GM19324 (cell line): ENCODE data around the gene SEMA4B.

ENCODE experiments used
- ATAC-seq: cut with Tn5 transposase; IDR thresholded peaks from one replicate; pipeline ENCODE4 v1.9.1; 2021; ENCODE audit warnings: mild to moderate bottlenecking, moderate library complexity; ENCODE audit not compliant: unreplicated experiment, low FRiP score

SEMA4B gene

GRCh38 chr15:90223441-90224165, 22.5 kb downstream of the SEMA4B start:
- ATAC-seq, result no peak

DNA sequence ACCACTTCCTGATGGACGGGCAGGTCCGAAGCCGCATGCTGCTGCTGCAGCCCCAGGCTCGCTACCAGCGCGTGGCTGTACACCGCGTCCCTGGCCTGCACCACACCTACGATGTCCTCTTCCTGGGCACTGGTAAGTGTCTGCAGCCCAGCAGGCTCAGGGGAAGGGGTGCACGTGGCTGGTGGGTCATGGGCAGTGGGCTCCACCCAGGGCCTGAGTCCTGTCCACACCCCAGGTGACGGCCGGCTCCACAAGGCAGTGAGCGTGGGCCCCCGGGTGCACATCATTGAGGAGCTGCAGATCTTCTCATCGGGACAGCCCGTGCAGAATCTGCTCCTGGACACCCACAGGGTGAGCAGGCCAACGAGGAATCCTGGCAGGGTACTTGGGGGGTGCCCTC, 23.9 kb downstream of the SEMA4B start:
- no peak for ATAC-seq

GRCh38 chr15:90225504-90226234, 24.5 kb downstream of the SEMA4B start:
- ATAC-seq, result no peak

- ATAC-seq, result no peak
Measured at GRCh38 chr15:90227336-90227735, 26.2 kb downstream of the SEMA4B start.

- ATAC-seq, result no peak
Measured at GRCh38 chr15:90227816-90228772, 27.0 kb downstream of the SEMA4B start.

DNA sequence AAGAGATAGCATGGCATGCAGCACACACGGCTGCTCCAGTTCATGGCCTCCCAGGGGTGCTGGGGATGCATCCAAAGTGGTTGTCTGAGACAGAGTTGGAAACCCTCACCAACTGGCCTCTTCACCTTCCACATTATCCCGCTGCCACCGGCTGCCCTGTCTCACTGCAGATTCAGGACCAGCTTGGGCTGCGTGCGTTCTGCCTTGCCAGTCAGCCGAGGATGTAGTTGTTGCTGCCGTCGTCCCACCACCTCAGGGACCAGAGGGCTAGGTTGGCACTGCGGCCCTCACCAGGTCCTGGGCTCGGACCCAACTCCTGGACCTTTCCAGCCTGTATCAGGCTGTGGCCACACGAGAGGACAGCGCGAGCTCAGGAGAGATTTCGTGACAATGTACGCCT, 27.8 kb downstream of the SEMA4B start:
- ATAC-seq, result no peak

- ATAC-seq, result no peak
Measured at GRCh38 chr15:90230071-90230494, 29.0 kb downstream of the SEMA4B start.

- no peak for ATAC-seq
Measured at GRCh38 chr15:90230610-90231009, 29.5 kb downstream of the SEMA4B start.

- no peak for ATAC-seq
Measured at GRCh38 chr15:90231028-90232017, 30.2 kb downstream of the SEMA4B start.

DNA sequence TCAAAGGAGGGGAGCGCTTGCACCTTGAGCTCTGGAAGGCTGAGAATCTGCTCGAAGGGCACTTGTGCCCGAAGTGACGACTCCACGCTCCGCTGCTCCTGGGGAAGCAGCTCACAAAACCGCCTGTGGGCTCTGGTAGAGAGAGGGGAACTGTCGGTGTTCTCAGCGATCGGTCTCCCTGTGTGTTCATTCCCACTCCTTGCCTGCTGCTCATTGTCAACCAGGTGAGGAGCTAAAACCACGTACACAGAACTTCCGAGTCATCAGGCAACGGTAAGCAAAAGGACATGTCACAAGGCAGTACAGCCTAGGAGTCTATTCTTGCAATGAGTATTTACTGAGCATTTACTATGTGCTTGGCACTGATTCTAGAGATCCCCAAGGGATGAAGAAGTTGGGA, 31.1 kb downstream of the SEMA4B start:
- ATAC-seq, result no peak

DNA sequence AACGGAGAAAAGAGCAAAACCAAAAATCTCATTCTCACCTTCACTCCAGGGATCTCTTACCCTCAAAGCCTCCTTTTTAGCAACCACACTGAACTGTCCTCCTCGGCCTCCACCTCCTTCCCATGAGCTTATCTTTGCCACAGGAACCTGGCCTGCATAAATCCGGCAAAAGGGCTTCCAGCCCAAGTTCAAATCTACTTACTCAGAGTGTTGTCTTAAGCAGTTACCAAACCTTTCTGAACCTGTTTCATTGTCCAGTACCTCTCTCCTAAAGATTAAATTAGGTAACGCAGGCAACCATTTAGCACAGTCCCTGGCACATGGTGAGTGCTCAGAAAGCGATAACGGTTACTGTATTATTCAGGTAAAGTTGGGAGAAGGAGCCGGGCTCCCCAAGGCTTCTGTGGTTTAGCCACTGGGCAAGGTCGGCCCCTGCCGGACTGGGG, 31.8 kb downstream of the SEMA4B start:
- no peak for ATAC-seq

DNA sequence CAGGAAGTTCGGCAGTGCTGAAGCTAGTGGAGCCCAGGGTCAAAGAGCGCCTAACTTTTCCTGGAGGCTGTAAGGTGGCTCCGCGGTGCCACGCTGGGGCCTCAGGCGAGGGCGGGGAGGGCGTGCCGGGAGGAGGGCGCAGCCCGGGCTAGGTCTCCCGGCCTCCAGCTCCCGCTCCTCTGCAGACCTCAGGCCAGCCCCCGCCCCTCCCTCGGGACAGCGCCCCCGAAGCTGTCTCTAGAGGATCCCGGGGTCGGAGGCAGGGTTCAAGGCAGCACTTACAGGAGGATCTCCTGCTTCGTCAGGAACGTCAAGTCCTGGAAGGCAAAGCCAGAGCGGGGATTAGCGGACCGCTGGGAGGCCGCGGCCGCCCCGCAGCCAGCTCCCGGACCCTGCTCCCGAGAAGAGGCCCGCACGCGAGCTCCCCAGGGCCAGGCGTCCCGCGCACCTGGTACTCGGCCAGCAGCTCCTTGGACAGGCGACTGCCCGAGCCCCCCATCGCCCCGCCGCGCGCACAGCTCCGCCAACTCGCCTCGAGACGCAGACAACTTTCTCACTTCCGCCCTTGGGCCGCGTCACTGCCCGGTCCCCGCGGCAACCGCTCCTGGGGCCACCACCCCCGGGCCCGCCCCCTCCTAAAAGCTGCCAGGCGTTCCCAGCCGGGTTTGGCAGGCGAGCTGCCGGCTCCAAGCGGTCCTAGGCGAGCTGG, 32.4 kb downstream of the SEMA4B start, which contains the start of gene CIB1:
CIB1 (minus strand) TSS at position 555 of the 709 bp plus-strand sequence; CDS start at position 499, 56 bp downstream.
- peak; percentile 88 for ATAC-seq

DNA sequence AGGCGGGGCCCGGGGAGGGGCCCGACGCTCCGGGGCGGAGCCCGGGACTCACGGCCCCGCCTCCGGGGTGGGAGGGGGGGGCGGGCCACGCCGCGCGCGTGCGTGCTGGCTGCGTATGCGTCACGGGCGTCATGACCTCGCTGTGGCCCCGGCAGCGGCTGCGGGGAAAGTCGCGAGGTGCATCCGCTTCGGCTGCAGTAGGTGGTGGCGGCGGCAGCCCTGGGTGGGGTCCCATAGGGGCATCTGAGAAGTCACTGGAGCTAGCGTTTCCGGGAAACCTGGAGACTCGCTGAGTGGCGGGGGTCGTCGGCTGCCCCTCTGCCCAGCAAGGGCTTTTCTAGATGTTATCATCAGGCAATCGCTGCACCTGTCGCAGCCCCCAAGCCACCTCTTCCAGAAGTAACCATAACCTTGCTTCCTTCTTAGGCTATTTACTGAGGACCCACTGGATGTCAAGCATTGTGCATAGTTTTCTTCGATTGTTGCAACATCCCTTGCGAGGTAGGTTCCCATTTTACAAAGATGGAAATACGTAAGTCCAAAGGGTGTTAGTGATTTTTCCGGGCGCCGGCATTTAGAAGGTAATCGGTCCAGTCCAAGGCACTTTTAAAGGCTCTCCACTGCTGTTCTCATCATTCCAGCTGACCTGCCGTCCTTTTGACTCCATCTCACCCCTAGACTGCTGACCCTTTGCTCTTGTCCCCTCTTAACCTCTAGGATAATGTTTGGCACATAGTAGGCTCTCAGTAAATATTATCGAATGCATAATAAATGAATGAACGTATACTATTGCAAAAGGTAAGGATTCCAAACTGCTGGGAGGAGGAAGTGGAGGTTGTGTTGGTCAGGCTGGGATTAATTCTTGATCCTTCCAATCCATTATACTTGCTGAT, 33.2 kb downstream of the SEMA4B start, which contains the start of gene GDPGP1:
GDPGP1 (plus strand) TSS at position 114 of the 893 bp plus-strand sequence. CDS start 6,700 bp downstream, outside the sequence.
- ATAC-seq, result peak; percentile 74

DNA sequence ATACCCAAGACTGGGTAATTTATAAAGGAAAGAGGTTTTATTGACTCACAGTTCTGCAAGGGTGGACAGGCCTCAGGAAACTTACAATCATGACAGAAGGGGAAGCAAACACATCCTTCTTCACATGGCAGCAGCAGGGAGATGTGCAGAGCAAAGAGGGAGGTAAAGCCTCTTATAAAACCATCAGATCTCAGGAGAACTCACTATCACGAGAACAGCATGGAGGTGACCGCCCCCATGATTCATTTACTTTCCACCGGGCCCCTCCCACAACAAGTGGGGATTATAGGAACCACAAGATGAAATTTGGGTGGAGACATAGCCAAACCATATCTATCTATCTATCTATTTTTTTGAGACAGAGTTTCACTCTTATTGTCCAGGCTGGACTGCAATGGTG, 38.2 kb downstream of the SEMA4B start:
- ATAC-seq, result no peak

DNA sequence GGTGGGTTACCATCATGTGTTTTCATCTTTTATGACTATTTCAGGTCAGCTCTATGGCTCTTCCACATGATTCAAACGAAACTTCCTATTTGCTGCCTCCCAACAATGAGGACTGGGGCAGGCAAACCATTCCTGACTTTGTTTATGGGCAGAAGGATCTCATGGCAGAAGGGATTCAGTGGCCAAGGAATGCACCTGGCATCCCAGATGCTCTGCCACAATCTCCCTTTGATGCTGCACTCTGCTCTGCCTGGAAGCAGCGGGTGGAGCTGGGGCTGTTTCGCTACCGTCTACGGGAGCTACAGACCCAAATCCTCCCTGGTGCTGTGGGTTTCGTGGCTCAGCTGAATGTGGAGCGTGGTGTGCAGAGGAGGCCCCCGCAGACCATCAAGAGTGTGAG, 39.7 kb downstream of the SEMA4B start:
- no peak for ATAC-seq

DNA sequence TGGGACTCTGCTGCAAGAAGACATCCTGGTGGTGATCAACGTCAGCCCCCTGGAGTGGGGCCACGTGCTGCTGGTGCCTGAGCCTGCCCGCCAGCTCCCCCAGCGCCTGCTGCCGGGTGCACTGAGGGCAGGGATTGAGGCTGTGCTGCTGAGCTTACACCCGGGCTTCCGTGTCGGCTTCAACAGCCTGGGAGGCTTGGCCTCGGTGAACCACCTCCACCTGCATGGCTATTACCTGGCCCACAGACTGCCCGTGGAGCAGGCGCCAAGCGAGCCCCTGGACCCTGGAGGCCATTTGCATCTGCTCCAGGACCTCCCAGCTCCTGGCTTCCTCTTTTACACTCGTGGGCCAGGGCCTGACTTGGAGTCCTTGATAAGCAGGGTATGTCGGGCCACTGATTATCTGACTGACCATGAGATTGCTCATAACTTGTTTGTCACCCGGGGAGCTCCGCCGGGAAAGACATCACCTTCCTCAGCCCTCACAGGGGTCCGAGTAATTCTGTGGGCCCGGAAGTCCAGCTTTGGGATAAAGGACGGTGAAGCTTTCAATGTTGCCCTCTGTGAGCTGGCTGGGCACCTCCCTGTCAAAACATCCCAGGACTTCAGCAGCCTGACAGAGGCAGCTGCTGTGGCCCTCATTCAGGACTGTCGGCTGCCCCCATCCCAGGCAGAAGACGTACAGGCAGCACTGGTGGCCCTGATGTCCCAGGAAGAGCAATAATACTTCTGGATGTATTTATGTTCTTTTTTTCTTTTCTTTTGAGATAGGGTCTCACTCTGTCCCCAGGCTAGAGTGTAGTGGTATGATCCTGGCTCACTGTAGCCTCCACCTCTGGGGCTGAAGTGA, 40.4 kb downstream of the SEMA4B start:
- no peak for ATAC-seq
